C4-2B (cell line): ENCODE measurements around the gene SPTLC3.

ENCODE experiments used
- ZFX ChIP-seq: fragments of 450-650 bp; IDR thresholded peaks from 2 replicates; pipeline ENCODE4 v1.6.1; 2017
- TF ChIP-seq, protein P1 (sequence below): fragments of 450-650 bp; conservative IDR thresholded peaks from 2 replicates; pipeline ENCODE4 v1.5.1; 2017; ENCODE audit warnings: mild to moderate bottlenecking

DNA sequence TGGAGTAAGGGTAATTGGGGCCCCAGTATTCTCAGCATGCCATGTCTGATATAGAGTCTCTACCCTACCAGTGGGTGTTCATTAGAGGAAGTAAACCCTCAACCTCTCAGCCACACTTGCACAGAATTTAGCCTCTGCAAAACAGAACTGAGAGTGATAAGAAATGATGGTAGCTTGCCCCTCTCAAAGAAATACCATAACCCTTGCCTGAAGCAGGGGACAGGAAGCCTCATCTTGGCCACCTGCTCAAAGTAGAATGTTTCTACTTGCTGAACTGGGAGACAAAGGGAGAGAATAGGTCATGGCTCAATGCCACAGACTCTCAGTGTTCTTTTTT is 33.7 kb downstream of the SPTLC3 start:
- TF ChIP-seq, protein P1, sequence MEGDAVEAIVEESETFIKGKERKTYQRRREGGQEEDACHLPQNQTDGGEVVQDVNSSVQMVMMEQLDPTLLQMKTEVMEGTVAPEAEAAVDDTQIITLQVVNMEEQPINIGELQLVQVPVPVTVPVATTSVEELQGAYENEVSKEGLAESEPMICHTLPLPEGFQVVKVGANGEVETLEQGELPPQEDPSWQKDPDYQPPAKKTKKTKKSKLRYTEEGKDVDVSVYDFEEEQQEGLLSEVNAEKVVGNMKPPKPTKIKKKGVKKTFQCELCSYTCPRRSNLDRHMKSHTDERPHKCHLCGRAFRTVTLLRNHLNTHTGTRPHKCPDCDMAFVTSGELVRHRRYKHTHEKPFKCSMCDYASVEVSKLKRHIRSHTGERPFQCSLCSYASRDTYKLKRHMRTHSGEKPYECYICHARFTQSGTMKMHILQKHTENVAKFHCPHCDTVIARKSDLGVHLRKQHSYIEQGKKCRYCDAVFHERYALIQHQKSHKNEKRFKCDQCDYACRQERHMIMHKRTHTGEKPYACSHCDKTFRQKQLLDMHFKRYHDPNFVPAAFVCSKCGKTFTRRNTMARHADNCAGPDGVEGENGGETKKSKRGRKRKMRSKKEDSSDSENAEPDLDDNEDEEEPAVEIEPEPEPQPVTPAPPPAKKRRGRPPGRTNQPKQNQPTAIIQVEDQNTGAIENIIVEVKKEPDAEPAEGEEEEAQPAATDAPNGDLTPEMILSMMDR, result no peak
- no peak for TF ChIP-seq ZFX
